Measurements from ENCODE around the gene MLKL. TPM values are rescaled to one million over a fixed set of nuclear protein-coding genes. Genes with fewer than 3 reads are reported as not detected.

The MLKL gene
- total RNA-seq: 10 to 100 TPM; 13.9 to 17.5 TPM
- polyA plus RNA-seq: 16.1 TPM

DNA sequence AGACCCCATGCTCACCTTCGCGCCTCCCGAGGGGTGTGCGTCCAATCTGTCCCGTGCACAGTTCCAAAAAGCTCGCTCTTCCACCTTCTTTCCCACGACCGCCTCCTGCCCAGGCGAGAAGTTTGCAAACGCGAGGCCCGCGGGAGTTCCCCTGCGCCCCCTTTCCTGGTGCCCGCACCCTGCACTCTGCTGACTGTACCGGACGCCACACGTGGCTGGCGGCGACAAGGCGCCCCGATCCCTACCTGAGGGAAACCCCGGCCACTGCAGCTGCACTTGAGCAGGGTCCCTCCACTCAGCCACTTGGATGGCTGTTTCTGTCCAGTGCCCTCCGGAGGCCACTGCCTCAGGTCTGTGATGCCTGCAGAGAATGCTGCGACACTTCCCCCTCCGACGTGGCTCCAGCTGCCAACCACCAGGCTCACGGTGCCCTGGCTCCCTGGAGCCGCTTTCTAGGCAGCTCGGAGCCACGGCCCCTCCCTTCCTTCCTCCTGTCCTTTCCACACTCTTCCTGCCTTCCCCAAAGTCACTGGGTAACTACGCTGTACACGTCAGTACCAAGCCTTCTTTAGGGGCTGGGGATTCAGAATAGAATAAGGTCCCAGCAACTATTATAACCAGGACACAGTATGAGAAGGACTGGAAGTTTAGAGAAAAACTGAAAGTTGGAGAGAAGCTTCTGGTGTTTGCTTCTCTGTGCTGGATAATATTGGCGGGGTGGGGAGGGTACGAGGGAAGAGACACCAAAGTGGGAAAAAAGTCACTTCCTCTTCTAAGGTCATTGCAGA lies at the start of gene MLKL:
Gene MLKL, minus strand, starts transcription at position 425 of the 788 bp plus-strand sequence. CDS start 5,105 bp downstream, outside the sequence.
- Mint-ChIP-seq H3K9me3 (no peaks in the 10 kb centered on the region), H3K27ac (peak within 1 kb of the TSS; percentile 91 to 100 (median 98)), H3K36me3 (peaks cover 0 to 14% (median 4%) of the 10 kb centered on the region in 3 donors), H3K4me1 (peaks cover 52 to 62% (median 60%) of the 10 kb centered on the region in 3 donors), H3K4me3 (peak within 1 kb of the TSS; percentile 93 to 100 (median 100)), H3K27me3 (no peaks in the 10 kb centered on the region)
- peak; percentile 49 to 68 (median 56) for DNase-seq
- Histone ChIP-seq H3K27me3 (ENCODE audit: insufficient read depth, low read length, poor library complexity, severe bottlenecking) (no peaks in the 10 kb centered on the region), H3K4me1 (ENCODE audit: insufficient read depth, low read length) (peaks cover 33% of the 10 kb centered on the region), H3K4me3 (ENCODE audit: low read length) (peak within 1 kb of the TSS; percentile 79), H3K27ac (ENCODE audit: low read depth, low read length) (peak within 1 kb of the TSS; percentile 69), H3K9me3 (ENCODE audit: low read length) (no peaks in the 10 kb centered on the region), H3K36me3 (ENCODE audit: insufficient read depth, low read length) (peaks cover under 1% of the 10 kb centered on the region)
- ChIA-PET POLR2A (interaction anchor here (1.0 to 3.4 kb wide), 3 partner anchors 12 to 94 kb away, joined by 4 to 21 read pairs (median 6); partner anchors contain the start of genes GLG1 and RFWD3), CTCF (interaction anchor here (0.7 to 2.7 kb wide), 5 partner anchors 9 to 411 kb away, joined by 3 to 25 read pairs (median 3); no protein-coding TSS in a partner anchor)

DNA sequence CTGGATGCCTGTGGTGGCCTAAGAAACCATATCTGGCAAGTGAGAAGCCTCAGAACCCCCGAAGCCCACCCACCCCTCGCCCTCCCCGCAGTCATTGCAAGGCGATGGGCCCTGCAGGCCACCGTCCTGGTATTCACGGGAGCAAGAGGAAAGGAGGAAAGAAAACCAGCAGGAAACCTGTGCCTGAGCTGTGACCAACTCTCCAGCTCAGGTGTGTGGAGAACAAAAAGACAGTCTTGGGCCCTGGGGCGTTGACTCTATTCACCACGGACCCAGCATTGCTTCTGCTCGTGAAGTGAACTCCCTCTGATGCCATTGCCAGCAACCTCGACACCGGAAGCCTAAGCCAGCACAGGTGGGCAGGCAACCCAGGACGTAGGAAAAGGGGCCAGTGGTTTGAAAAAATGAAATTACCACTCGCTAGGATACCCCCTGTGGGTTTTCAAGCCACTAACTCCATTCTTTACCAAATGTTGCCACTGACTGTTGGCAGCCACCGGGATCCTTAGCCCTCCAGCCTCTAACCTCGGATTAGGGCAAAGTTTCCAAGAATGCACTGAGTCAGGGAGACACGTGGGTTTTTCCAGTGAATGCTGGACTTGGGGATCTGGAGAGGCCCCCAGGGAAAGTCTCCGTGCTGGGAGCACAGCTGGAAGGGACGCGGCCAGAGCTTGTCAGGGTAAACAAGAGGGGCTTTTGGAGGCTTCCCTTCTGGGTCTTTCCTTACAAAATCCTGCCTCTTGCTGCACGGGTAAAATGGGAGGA lies 48.8 kb upstream of the MLKL start:
- Mint-ChIP-seq H3K9me3 (no peaks in the 10 kb centered on the region), H3K4me1 (no peaks in the 10 kb centered on the region), H3K27me3 (peaks cover 7 to 17% of the 10 kb centered on the region in 2 donors), H3K36me3 (no peaks in the 10 kb centered on the region), H3K4me3 (no peak overlapping the region), H3K27ac (no peak overlapping the region)
- Histone ChIP-seq H3K36me3 (ENCODE audit: insufficient read depth, low read length) (no peaks in the 10 kb centered on the region), H3K4me3 (ENCODE audit: low read length) (no peak overlapping the region), H3K4me1 (ENCODE audit: insufficient read depth, low read length) (no peaks in the 10 kb centered on the region), H3K9me3 (ENCODE audit: low read length) (no peaks in the 10 kb centered on the region), H3K27ac (ENCODE audit: low read depth, low read length) (no peak overlapping the region), H3K27me3 (ENCODE audit: insufficient read depth, low read length, poor library complexity, severe bottlenecking) (no peaks in the 10 kb centered on the region)
- ChIA-PET CTCF (no interaction called here), POLR2A (no interaction called here)
- no peak for DNase-seq

DNA sequence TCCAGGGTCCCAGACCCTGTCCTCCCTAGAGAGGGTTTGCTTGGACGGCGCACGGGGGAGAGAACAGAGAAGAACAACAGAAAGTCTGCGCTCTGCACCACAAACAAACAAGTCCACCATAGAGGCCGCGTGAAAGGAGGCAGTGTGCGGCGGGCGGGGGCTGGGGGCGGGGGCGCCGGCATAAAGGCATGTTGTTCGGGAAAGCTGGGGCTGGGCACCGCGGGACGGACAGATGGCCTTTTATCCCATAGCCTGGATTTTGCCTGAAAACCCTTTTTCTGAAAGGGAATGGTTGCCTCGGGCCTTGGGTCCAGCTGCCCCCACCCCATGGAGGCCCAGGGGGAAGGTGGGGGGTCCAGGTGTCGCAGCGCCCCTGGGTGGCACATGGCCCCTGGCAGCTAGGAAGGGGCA lies 48.0 kb upstream of the MLKL start:
- Histone ChIP-seq H3K27ac (ENCODE audit: low read depth, low read length) (no peak overlapping the region), H3K9me3 (ENCODE audit: low read length) (no peaks in the 10 kb centered on the region), H3K36me3 (ENCODE audit: insufficient read depth, low read length) (no peaks in the 10 kb centered on the region), H3K27me3 (ENCODE audit: insufficient read depth, low read length, poor library complexity, severe bottlenecking) (no peaks in the 10 kb centered on the region), H3K4me1 (ENCODE audit: insufficient read depth, low read length) (no peaks in the 10 kb centered on the region), H3K4me3 (ENCODE audit: low read length) (no peak overlapping the region)
- CTCF ChIA-PET: no interaction called here
- no peaks in the 10 kb centered on the region for H3K4me1 Mint-ChIP-seq
- no peak for DNase-seq
- H3K4me3 Mint-ChIP-seq: no peak overlapping the region
- peak overlapping the region in 1 of 8 donors; percentile 63 for H3K27ac Mint-ChIP-seq
- no peaks in the 10 kb centered on the region for H3K9me3 Mint-ChIP-seq
- POLR2A ChIA-PET: no interaction called here
- H3K27me3 Mint-ChIP-seq: peaks cover 6 to 14% of the 10 kb centered on the region in 2 donors
- no peaks in the 10 kb centered on the region for H3K36me3 Mint-ChIP-seq

DNA sequence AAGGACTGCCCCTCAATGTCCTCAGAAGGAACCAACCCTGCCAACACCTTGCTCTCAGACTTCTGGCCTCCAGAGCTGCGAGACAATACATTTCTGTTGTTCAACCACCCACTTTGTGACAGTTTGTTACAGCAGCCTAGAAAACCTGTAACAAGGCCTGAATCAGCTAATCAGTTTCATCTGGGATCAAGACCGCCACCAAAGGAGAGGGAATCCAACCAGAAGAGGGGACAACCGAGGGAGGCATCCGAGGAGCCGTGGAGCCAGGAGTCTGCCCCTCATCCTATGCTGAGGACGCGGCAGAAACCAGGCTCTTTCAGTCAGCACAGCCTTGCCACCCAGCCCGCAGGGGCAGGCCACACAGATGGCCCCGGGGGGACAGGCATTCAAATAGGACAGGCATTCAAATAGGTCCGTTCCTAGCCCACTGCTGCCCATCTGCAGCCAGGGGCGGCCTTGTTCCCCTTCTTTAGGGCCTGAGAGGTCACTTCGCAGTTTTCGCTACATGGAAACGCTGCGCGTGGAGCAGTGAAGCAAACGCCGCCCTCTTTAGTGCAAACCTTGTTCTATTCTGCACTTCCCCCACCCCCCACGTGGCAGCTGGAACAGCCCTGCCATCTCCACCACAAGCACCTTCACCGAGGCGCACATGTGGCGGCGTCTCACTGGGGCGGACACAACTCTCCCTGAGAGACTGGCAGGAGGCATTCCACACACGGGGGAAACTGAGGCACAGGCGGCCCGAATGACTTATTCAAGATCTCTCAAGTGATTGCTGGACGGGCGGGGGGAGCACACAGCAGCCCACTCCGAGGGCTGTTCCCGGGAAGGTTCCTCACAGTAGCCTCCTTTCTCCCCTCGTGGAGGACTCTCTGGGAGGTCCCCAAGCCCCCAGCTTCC lies 47.3 kb upstream of the MLKL start:
- no peaks in the 10 kb centered on the region for H3K9me3 Mint-ChIP-seq

DNA sequence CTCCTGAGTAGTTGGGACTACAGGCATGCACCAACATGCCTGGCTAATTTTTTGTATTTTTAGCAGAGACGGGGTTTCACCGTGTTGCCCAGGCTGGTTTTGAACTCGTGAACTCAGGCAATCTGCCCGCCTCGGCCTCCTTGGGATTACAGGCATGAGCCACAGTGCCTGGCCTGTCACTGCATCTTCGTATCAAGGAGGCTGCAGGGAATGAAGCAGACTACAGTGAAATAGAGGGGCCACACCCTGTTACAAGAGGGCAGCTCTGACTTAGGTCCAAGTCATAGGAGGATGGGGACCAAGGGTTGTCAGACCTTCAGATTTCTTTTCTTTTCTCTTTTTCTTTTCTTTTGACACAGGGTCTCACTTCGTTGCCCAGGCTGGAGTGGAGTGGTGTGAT lies 45.3 kb upstream of the MLKL start:
- no peaks in the 10 kb centered on the region for H3K9me3 ChIP-seq (ENCODE audit: low read length)
- no peak overlapping the region for H3K4me3 ChIP-seq (ENCODE audit: low read length)
- Mint-ChIP-seq H3K4me3 (no peak overlapping the region), H3K27ac (no peak overlapping the region), H3K9me3 (no peaks in the 10 kb centered on the region), H3K27me3 (no peaks in the 10 kb centered on the region), H3K4me1 (no peaks in the 10 kb centered on the region), H3K36me3 (no peaks in the 10 kb centered on the region)
- no peaks in the 10 kb centered on the region for H3K27me3 ChIP-seq (ENCODE audit: insufficient read depth, low read length, poor library complexity, severe bottlenecking)
- ChIA-PET CTCF (no interaction called here), POLR2A (no interaction called here)
- DNase-seq: no peak
- no peaks in the 10 kb centered on the region for H3K36me3 ChIP-seq (ENCODE audit: insufficient read depth, low read length)
- H3K4me1 ChIP-seq (ENCODE audit: insufficient read depth, low read length): no peaks in the 10 kb centered on the region
- H3K27ac ChIP-seq (ENCODE audit: low read depth, low read length): no peak overlapping the region

More for the DNA sequence above, 47.3 kb upstream of the MLKL start:
- Histone ChIP-seq H3K9me3 (ENCODE audit: low read length) (no peaks in the 10 kb centered on the region), H3K27me3 (ENCODE audit: insufficient read depth, low read length, poor library complexity, severe bottlenecking) (no peaks in the 10 kb centered on the region), H3K4me3 (ENCODE audit: low read length) (no peak overlapping the region), H3K36me3 (ENCODE audit: insufficient read depth, low read length) (no peaks in the 10 kb centered on the region), H3K4me1 (ENCODE audit: insufficient read depth, low read length) (no peaks in the 10 kb centered on the region), H3K27ac (ENCODE audit: low read depth, low read length) (no peak overlapping the region)
- Mint-ChIP-seq H3K4me1 (no peaks in the 10 kb centered on the region), H3K27me3 (peaks cover 5 to 13% of the 10 kb centered on the region in 2 donors), H3K4me3 (no peak overlapping the region), H3K36me3 (no peaks in the 10 kb centered on the region), H3K27ac (no peak overlapping the region)
- ChIA-PET POLR2A (no interaction called here), CTCF (no interaction called here)
- DNase-seq: no peak

GRCh38 chr16:74745109-74745615 lies 44.5 kb upstream of the MLKL start:
- ChIA-PET CTCF (no interaction called here), POLR2A (no interaction called here)
- H3K4me1 ChIP-seq (ENCODE audit: insufficient read depth, low read length): no peaks in the 10 kb centered on the region
- no peak overlapping the region for H3K27ac Mint-ChIP-seq
- no peak for DNase-seq
- no peak overlapping the region for H3K4me3 ChIP-seq (ENCODE audit: low read length)
- no peaks in the 10 kb centered on the region for H3K27me3 Mint-ChIP-seq
- H3K36me3 Mint-ChIP-seq: no peaks in the 10 kb centered on the region
- H3K4me3 Mint-ChIP-seq: no peak overlapping the region
- no peak overlapping the region for H3K27ac ChIP-seq (ENCODE audit: low read depth, low read length)
- no peaks in the 10 kb centered on the region for H3K27me3 ChIP-seq (ENCODE audit: insufficient read depth, low read length, poor library complexity, severe bottlenecking)
- H3K9me3 Mint-ChIP-seq: no peaks in the 10 kb centered on the region
- H3K9me3 ChIP-seq (ENCODE audit: low read length): no peaks in the 10 kb centered on the region
- no peaks in the 10 kb centered on the region for H3K36me3 ChIP-seq (ENCODE audit: insufficient read depth, low read length)
- no peaks in the 10 kb centered on the region for H3K4me1 Mint-ChIP-seq

DNA sequence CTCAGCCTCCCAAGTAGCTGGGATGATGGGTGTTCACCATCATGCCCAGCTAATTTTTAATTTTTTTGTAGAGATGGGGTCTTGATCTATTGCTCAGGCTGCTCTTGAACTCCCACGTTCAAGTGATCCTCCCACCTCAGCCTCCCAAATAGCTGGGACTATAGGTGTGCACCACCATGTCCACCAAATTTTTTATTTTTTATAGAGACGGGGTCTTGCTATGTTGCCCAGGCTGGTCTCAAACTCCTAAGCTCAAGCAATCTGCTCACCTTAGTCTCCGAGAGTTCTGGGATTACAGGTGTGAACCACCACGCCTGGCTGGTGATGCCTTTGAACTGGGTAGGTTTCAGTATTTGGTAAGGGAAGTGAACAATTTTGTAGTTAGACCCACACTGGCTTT lies 43.9 kb upstream of the MLKL start:
- Mint-ChIP-seq H3K36me3 (no peaks in the 10 kb centered on the region), H3K4me3 (no peak overlapping the region), H3K4me1 (no peaks in the 10 kb centered on the region), H3K27me3 (peaks cover 0 to 4% of the 10 kb centered on the region in 2 donors), H3K9me3 (no peaks in the 10 kb centered on the region), H3K27ac (no peak overlapping the region)
- ChIA-PET POLR2A (interaction anchor here (0.6 kb wide), 1 partner anchor 208 kb away, joined by 3 read pairs; no protein-coding TSS in a partner anchor), CTCF (no interaction called here)
- H3K36me3 ChIP-seq (ENCODE audit: insufficient read depth, low read length): no peaks in the 10 kb centered on the region
- H3K4me3 ChIP-seq (ENCODE audit: low read length): no peak overlapping the region
- no peak for DNase-seq
- no peaks in the 10 kb centered on the region for H3K27me3 ChIP-seq (ENCODE audit: insufficient read depth, low read length, poor library complexity, severe bottlenecking)
- no peaks in the 10 kb centered on the region for H3K9me3 ChIP-seq (ENCODE audit: low read length)
- no peak overlapping the region for H3K27ac ChIP-seq (ENCODE audit: low read depth, low read length)
- H3K4me1 ChIP-seq (ENCODE audit: insufficient read depth, low read length): no peaks in the 10 kb centered on the region
